ENCODE results near the gene SLC26A1. TPM values are rescaled to one million over a fixed set of nuclear protein-coding genes. Genes with fewer than 3 reads are reported as not detected.

Gene SLC26A1
- total RNA-seq, 2 experiments from 2014 or later = not detected

DNA sequence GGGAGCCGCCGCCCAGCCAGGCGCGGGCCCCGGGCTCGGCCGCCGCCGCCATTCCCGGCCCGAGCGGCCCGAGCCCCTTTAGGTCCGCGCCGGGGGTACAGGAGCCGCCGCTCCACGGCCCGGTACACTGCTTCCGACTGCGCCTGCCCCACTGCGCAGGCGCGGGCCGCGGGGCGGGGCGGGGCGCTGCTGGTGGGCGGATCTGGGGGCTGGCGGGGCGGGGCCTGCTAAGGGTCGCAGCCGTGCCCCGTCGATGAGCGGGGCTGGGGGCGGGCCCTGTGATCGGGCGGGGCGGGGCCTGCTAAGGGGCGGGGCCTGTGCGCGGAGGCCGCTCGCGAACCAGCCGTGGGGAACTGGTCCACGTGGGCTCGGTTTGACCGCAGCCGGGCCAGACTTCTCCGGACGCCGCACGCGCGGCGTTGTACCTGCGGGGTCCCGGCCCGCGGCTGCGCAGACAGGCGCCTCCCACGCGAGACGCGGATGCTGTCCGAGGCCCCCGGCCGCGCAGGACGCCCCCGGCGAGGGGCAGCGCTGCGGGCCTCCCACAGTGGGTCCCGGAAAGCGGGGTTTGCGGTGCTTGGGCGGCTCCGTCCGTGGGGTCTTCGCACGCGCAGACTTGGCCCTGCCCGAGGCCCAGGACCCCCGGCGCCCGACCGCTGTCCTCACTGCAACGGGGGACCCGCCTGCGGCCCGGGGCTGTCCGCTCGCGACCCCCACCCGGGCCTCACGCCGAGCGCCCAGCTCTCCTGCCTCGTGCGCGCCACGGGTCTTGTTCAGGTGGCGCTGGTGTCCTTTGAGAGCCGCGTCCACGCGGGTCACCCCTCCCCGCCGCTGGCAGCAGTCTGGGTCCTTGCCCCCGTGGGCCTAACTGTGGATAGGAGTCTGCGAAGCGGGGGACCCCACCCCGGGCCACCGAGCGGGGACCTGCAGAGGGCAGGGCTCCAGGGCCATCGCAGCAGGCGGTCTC, 19.5 kb downstream of the SLC26A1 start, which contains the start of gene DGKQ:
Gene DGKQ (minus strand): TSS at position 139 of the 967 bp plus-strand sequence. CDS start 87 bp downstream, at position 52.
- H3K27me3 Mint-ChIP-seq = no peaks in the 10 kb centered on the region
- H3K4me3 Mint-ChIP-seq = peak within 1 kb of the TSS; percentile 55
- CTCF ChIA-PET = no interaction called here
- no peaks in the 10 kb centered on the region for H3K9me3 Mint-ChIP-seq
- peaks cover 8% of the 10 kb centered on the region for H3K4me1 Mint-ChIP-seq (ENCODE audit: low read depth)
- POLR2A ChIA-PET = no interaction called here
- DNase-seq = peak; percentile 92
- intact Hi-C loops (cut with micrococcal nuclease) = loop anchor here (1.0 to 5.0 kb wide), 4 partner anchors 14 to 191 kb away; partner anchors contain the start of genes FGFRL1, GAK, IDUA and TMEM175
- no peaks in the 10 kb centered on the region for H3K36me3 Mint-ChIP-seq
- no peak within 1 kb of the TSS for H3K27ac Mint-ChIP-seq

GRCh38 chr4:972651-973424, 20.4 kb downstream of the SLC26A1 start:
- peaks cover 8% of the 10 kb centered on the region for H3K4me1 Mint-ChIP-seq (ENCODE audit: low read depth)
- ChIA-PET POLR2A (interaction anchor here (0.6 kb wide), 1 partner anchor 8 kb away, joined by 4 read pairs; no protein-coding TSS in a partner anchor), CTCF (no interaction called here)
- no peak overlapping the region for H3K27ac Mint-ChIP-seq
- H3K36me3 Mint-ChIP-seq = no peaks in the 10 kb centered on the region
- H3K4me3 Mint-ChIP-seq = peak overlapping the region; percentile 55
- H3K9me3 Mint-ChIP-seq = no peaks in the 10 kb centered on the region
- peak; percentile 64 for DNase-seq
- no peaks in the 10 kb centered on the region for H3K27me3 Mint-ChIP-seq
- intact Hi-C loops (cut with micrococcal nuclease) = loop anchor here (1.0 to 5.0 kb wide), 4 partner anchors 14 to 191 kb away; partner anchors contain the start of genes FGFRL1, GAK, IDUA and TMEM175

DNA sequence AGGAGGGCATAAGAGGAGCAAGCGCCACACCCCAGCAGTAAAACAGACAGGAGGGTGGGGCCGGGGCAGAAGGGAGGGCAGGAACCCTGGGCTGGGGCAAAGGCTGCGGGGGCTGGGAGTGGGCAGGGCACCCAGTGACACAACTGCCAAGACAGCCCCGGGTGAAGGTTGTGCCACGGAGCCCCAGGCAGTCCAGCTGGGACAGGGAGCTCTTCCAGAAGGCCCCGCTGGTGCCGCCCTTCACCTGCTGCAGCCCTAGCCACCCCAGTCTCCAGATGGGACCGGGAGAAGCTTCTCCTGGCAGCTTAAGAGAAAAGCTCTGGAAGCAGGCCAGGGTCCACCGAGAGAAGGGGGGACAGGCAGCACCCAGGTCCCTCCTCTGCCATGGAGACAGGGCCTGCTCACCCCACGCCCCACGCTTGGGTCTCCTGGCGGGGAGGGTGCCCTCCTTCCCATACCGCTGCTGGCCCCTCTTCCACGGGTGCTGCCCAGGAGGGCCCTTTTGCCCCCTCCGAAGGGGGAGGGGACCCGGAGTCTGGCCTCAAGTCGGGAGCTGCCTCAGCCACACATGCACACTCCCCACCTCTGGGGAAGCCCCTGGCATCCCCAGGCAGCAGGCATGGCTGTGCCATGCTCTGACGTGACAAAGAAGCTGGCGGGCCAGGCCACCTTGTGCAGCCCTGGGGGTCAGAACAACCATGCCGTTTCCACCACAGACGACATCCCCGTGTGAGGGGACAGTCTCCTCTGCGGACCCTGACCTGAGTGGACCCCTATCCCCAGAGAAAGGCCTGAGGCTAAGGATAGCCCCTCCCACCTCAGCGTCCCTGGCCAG, 21.3 kb downstream of the SLC26A1 start:
- ChIA-PET CTCF (no interaction called here), POLR2A (interaction anchor here (0.5 kb wide), 1 partner anchor 195 kb away, joined by 3 read pairs; no protein-coding TSS in a partner anchor)
- Mint-ChIP-seq H3K4me1 (ENCODE audit: low read depth) (peaks cover 8% of the 10 kb centered on the region), H3K9me3 (no peaks in the 10 kb centered on the region), H3K27me3 (no peaks in the 10 kb centered on the region), H3K27ac (no peak overlapping the region), H3K4me3 (peak overlapping the region; percentile 55), H3K36me3 (no peaks in the 10 kb centered on the region)
- intact Hi-C loops (cut with micrococcal nuclease) = loop anchor here (5.0 kb wide), 1 partner anchor 190 kb away; no protein-coding TSS in a partner anchor
- no peak for DNase-seq

DNA sequence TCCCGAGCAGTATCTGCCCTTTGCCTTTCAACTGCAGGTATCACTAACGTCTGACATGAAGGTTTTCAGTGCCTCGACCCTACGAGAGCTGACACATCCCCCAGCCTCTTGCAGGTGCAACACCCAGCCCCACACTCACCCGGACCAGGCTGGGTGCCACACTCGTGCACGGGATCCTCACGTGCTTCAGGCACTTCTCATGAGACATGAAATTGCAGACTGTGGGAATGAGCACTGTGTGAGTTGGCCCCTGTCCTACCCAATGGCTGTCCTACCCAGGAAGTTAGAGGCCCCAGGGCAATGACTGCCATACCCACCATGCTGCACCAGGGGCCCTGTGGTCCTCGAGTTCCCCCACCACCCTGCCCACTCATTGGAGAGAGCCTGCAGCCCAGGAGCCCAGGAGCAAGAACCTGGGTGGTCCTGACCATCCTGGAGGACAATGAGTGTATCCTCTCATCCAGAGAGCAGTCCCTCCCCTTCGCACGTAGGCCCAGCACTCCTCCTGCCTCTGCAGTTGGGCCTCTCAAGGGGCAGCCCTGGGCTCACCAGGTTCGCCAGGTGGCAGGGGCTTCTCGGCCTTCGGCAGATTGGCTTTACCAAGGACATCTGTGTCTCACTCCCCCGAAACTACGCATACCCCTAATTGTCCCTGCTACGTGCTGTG, 22.2 kb downstream of the SLC26A1 start:
- DNase-seq = no peak
- no peaks in the 10 kb centered on the region for H3K27me3 Mint-ChIP-seq
- intact Hi-C loops (cut with micrococcal nuclease) = loop anchor here (5.0 kb wide), 1 partner anchor 189 kb away; no protein-coding TSS in a partner anchor
- no peaks in the 10 kb centered on the region for H3K9me3 Mint-ChIP-seq
- CTCF ChIA-PET = no interaction called here
- peaks cover 8% of the 10 kb centered on the region for H3K4me1 Mint-ChIP-seq (ENCODE audit: low read depth)
- no peak overlapping the region for H3K27ac Mint-ChIP-seq
- H3K36me3 Mint-ChIP-seq = no peaks in the 10 kb centered on the region
- POLR2A ChIA-PET = no interaction called here
- no peak overlapping the region for H3K4me3 Mint-ChIP-seq

DNA sequence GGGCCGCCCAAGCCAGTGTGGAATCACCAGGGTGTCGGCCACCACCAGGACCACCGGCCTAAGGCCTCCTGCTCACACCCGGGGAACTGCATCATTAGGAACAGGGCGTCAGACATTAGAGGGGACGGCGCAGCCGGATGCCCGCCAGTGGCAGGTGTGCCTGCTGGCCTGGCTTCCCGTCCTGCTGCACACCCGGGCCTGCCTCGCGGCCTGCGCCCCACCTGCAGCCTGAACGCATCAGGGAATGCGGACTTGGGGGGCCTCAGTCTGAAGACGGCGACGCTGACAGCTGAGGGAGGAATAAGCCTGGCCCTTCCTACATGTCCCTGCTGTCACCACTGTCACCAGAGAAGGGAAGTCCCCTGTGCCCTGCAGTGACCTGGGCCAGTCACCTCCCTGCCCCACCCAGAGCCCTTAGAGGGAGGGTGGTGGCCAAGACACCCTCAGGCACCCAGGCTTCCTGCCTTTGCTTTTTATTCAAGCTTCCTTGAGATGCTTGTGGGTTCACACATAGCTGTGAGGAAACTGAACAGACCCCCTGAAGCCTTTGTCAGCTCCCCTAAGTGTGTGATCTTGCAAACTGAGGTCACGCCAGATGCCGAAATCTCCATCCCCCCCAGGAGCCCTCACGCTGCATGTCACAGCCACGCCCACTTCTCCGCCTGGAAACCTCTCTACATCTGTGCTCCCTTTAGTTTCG, 23.0 kb downstream of the SLC26A1 start:
- CTCF ChIA-PET = no interaction called here
- H3K9me3 Mint-ChIP-seq = no peaks in the 10 kb centered on the region
- peaks cover 8% of the 10 kb centered on the region for H3K4me1 Mint-ChIP-seq (ENCODE audit: low read depth)
- no peaks in the 10 kb centered on the region for H3K27me3 Mint-ChIP-seq
- DNase-seq = no peak
- intact Hi-C loops (cut with micrococcal nuclease) = loop anchor here (5.0 kb wide), 1 partner anchor 188 kb away; no protein-coding TSS in a partner anchor
- no peak overlapping the region for H3K4me3 Mint-ChIP-seq
- H3K36me3 Mint-ChIP-seq = no peaks in the 10 kb centered on the region
- POLR2A ChIA-PET = interaction anchor here (1.0 kb wide), 1 partner anchor 9 kb away, joined by 3 read pairs; no protein-coding TSS in a partner anchor
- H3K27ac Mint-ChIP-seq = no peak overlapping the region

DNA sequence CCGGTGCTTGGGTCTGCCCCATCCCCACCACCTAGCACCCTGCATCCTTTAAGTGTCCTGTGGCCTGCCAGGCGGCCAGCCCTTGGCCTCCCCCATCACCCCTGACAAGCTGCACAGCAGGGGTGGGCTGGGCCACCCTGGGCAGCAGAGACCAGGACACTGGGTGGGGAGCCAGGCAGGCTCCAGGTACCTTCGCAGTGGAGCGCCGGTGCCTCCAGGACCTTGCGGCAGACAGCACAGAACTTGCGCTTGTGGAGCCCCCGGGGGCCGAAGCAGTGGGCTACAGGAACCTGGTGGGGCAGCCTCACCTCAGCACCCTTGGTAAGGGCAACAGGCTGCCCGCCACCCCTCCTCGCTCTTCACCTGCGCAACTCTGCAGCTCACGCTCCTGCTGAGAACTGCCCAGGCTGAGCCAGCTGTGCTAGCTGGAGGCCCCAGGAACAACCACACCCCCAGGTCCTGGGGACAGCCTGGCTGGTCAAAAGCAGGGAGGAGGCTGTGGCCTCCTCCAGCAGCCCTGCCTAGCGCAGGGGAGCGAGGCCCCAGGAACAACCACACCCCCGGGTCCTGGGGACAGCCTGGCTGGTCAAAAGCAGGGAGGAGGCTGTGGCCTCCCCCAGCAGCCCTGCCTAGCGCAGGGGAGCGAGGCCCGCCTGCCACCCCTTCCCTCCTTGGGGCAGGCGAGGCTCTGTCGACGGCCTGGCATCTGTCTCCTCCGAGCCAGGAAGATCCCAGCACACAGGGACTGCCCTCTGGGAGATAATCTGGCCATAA, 24.4 kb downstream of the SLC26A1 start:
- no peak for DNase-seq
- H3K9me3 Mint-ChIP-seq = no peaks in the 10 kb centered on the region
- CTCF ChIA-PET = no interaction called here
- no peaks in the 10 kb centered on the region for H3K36me3 Mint-ChIP-seq
- H3K27me3 Mint-ChIP-seq = no peaks in the 10 kb centered on the region
- POLR2A ChIA-PET = no interaction called here
- intact Hi-C loops (cut with micrococcal nuclease) = no loop called here
- no peak overlapping the region for H3K27ac Mint-ChIP-seq
- H3K4me1 Mint-ChIP-seq (ENCODE audit: low read depth) = peaks cover 8% of the 10 kb centered on the region
- no peak overlapping the region for H3K4me3 Mint-ChIP-seq

DNA sequence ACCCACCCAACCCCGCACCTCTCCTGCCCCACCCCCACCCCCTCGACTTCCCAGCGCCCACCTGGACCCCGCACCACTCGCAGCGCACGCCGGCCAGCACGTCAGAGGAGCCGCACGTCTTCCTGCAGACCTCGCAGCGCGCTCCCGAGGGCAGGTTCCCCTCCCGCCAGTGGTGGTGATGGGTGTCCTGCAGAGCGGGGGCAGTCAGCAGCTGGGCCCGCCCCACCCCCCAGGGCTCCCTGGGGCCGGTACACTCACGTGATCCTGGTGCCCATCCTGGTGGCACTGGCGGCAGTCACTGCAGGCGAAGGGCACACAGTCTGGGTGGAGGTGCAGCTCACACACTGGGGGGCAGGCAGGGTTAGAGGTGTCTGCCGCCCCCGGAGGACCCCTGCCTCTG, 25.0 kb downstream of the SLC26A1 start:
- peaks cover 8% of the 10 kb centered on the region for H3K4me1 Mint-ChIP-seq (ENCODE audit: low read depth)
- H3K27me3 Mint-ChIP-seq = no peaks in the 10 kb centered on the region
- no peak overlapping the region for H3K4me3 Mint-ChIP-seq
- H3K36me3 Mint-ChIP-seq = no peaks in the 10 kb centered on the region
- POLR2A ChIA-PET = no interaction called here
- intact Hi-C loops (cut with micrococcal nuclease) = no loop called here
- no peaks in the 10 kb centered on the region for H3K9me3 Mint-ChIP-seq
- H3K27ac Mint-ChIP-seq = no peak overlapping the region
- DNase-seq = no peak
- CTCF ChIA-PET = no interaction called here

- Mint-ChIP-seq H3K27me3 (no peaks in the 10 kb centered on the region), H3K36me3 (no peaks in the 10 kb centered on the region), H3K27ac (no peak overlapping the region), H3K4me1 (ENCODE audit: low read depth) (peaks cover 8% of the 10 kb centered on the region), H3K4me3 (no peak overlapping the region), H3K9me3 (no peaks in the 10 kb centered on the region)
- intact Hi-C loops (cut with micrococcal nuclease) = no loop called here
- DNase-seq = no peak
- POLR2A ChIA-PET = no interaction called here
- CTCF ChIA-PET = no interaction called here
Measured at GRCh38 chr4:967113-968104, 25.8 kb downstream of the SLC26A1 start.

DNA sequence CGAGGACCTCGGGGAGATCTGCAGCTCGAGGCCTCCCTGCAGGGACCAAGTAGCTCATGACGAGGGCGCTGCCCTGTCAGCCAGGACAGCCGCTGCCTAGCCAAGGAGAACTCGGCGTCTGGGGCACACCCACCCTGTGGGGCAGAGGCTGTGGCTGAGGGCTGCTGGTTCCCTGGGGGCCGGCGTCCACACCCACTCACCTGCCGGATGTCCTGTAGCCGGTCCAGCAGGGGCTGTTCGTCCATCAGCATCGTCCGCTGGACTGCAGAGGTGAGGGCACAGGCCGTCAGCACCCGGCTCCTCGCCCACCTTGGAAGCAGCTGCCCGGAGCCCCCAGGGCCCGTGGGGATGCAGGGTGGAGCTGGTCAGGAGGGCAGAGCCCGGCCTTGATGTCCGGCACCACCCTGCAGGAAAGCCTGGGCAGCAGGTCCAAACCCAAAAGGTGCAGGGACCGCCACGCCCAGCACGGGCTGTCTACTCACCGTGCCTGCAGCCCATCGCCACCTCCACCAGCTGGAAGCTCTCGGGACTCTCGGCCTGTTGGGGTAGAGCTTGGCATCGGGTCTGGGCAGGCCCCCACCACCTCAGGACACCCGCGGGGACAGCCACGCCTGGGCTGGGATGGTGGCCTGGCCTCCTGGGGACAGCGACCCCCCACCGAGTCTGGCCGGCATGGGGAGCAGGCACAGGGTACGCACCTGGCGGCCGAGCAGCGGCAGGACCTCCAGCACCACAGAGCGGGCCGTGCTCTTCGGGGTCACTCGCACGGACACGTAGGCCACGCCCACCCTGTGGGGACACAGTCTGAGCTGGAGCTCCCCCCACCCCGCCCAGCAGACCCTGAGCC, 26.7 kb downstream of the SLC26A1 start:
- intact Hi-C loops (cut with micrococcal nuclease) = no loop called here
- POLR2A ChIA-PET = no interaction called here

More for the DNA sequence above, 26.7 kb downstream of the SLC26A1 start:
- Mint-ChIP-seq H3K4me3 (no peak overlapping the region), H3K27ac (no peak overlapping the region), H3K4me1 (ENCODE audit: low read depth) (peaks cover 8% of the 10 kb centered on the region), H3K27me3 (no peaks in the 10 kb centered on the region), H3K36me3 (no peaks in the 10 kb centered on the region), H3K9me3 (no peaks in the 10 kb centered on the region)
- CTCF ChIA-PET = no interaction called here
- no peak for DNase-seq

All from activated CD4-positive, alpha-beta memory T cell treated with anti-CD3 and anti-CD28 coated beads for 36 hours (primary cell).